IPS-18a (cell line): ENCODE data around the gene MAP7D3.
"Not testable (repeated sequence)": the region's sequence is repeated elsewhere in the genome, so short reads cannot be mapped to it uniquely, and the experiment has no call there.

Source experiments
- H3K27ac ChIP-seq: one replicate; pipeline ENCODE4 v1.5.1; 2013; ENCODE audit warnings: low read length
- H3K27me3 ChIP-seq: one replicate; pipeline ENCODE4 v1.6.1; 2013; ENCODE audit warnings: mild to moderate bottlenecking, low read length; ENCODE audit not compliant: control insufficient read depth, insufficient read depth
- H3K36me3 ChIP-seq: one replicate; pipeline ENCODE4 v1.6.1; 2013; ENCODE audit warnings: low read depth, low read length; ENCODE audit not compliant: control insufficient read depth
- H3K4me1 ChIP-seq: one replicate; pipeline ENCODE4 v1.6.1; 2013; ENCODE audit warnings: low read depth, low read length; ENCODE audit not compliant: control insufficient read depth
- H3K4me3 ChIP-seq: one replicate; pipeline ENCODE4 v1.5.1; 2013; ENCODE audit warnings: low read length
- H3K9ac ChIP-seq: one replicate; pipeline ENCODE4 v1.6.1; 2013; ENCODE audit warnings: mild to moderate bottlenecking, low read length, moderate library complexity
- H3K9me3 ChIP-seq: one replicate; pipeline ENCODE4 v1.6.1; 2013; ENCODE audit warnings: low read depth, low read length; ENCODE audit not compliant: control insufficient read depth

Gene MAP7D3

GRCh38 chrX:136170139-136170800 is 80.9 kb downstream of the MAP7D3 start:
- H3K4me3 ChIP-seq: no peak overlapping the region
- H3K27me3 ChIP-seq: no peaks in the 10 kb centered on the region
- no peak overlapping the region for H3K27ac ChIP-seq
- H3K9ac ChIP-seq: no peak overlapping the region
- no peaks in the 10 kb centered on the region for H3K36me3 ChIP-seq
- H3K4me1 ChIP-seq: peaks cover 18% of the 10 kb centered on the region
- H3K9me3 ChIP-seq: peaks cover 3% of the 10 kb centered on the region

GRCh38 chrX:136168929-136169735 is 82.1 kb downstream of the MAP7D3 start:
- Histone ChIP-seq H3K36me3 (no peaks in the 10 kb centered on the region), H3K27ac (no peak overlapping the region), H3K27me3 (no peaks in the 10 kb centered on the region), H3K9ac (no peak overlapping the region), H3K9me3 (peaks cover 3% of the 10 kb centered on the region), H3K4me3 (no peak overlapping the region), H3K4me1 (peaks cover 20% of the 10 kb centered on the region)

- not testable (repeated sequence) for H3K9me3 ChIP-seq, H3K27ac ChIP-seq, H3K27me3 ChIP-seq, H3K9ac ChIP-seq, H3K4me3 ChIP-seq, H3K36me3 ChIP-seq
- peaks cover 20% of the 10 kb centered on the region for H3K4me1 ChIP-seq
Observed at GRCh38 chrX:136167989-136168388, 83.2 kb downstream of the MAP7D3 start.

- Histone ChIP-seq H3K4me1 (peaks cover 20% of the 10 kb centered on the region), H3K27me3 (no peaks in the 10 kb centered on the region), H3K9ac (no peak overlapping the region), H3K9me3 (peaks cover 4% of the 10 kb centered on the region), H3K4me3 (no peak overlapping the region), H3K36me3 (no peaks in the 10 kb centered on the region), H3K27ac (no peak overlapping the region)
Observed at GRCh38 chrX:136166221-136166855, 84.9 kb downstream of the MAP7D3 start.

GRCh38 chrX:136165406-136165805 is 85.8 kb downstream of the MAP7D3 start:
- Histone ChIP-seq H3K36me3 (no peaks in the 10 kb centered on the region), H3K27me3 (no peaks in the 10 kb centered on the region), H3K4me3 (no peak overlapping the region), H3K9ac (no peak overlapping the region), H3K4me1 (peaks cover 20% of the 10 kb centered on the region), H3K27ac (no peak overlapping the region), H3K9me3 (peaks cover 4% of the 10 kb centered on the region)

GRCh38 chrX:136163689-136164088 is 87.5 kb downstream of the MAP7D3 start:
- Histone ChIP-seq H3K27me3 (no peaks in the 10 kb centered on the region), H3K9me3 (peaks cover 4% of the 10 kb centered on the region), H3K27ac (no peak overlapping the region), H3K9ac (no peak overlapping the region), H3K4me1 (peaks cover 13% of the 10 kb centered on the region), H3K36me3 (no peaks in the 10 kb centered on the region), H3K4me3 (no peak overlapping the region)
